GM18526 (cell line): ENCODE measurements around the gene SCAMP5.

ENCODE experiments used
- POLR2A ChIP-seq: IDR thresholded peaks from 3 replicates; pipeline ENCODE4 v1.6.1; 2011; ENCODE audit not compliant: insufficient read length; ENCODE audit errors: extremely low read depth

The SCAMP5 gene

DNA sequence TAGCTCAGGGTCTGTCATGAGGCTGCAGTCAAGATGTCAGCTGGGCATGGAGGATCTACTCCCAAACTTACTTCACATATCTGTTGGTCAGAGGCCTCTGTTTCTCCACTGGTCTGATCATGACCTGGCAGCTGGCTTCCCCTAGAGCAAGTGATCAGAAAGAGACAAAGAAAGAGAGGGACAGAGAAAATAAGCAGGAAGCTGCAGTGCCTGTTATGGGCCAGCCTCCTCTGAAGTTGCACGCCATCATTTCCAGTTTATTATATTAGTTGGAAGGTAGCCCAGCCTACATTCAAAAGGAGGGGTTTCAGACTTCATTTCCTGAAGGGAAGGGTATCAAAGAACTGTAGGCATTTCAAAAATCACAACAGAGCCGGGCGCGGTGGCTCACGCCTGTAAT, 33.7 kb upstream of the SCAMP5 start:
- no peak for TF ChIP-seq POLR2A

- TF ChIP-seq POLR2A: no peak
Measured at GRCh38 chr15:74962219-74962618, 33.1 kb upstream of the SCAMP5 start.

DNA sequence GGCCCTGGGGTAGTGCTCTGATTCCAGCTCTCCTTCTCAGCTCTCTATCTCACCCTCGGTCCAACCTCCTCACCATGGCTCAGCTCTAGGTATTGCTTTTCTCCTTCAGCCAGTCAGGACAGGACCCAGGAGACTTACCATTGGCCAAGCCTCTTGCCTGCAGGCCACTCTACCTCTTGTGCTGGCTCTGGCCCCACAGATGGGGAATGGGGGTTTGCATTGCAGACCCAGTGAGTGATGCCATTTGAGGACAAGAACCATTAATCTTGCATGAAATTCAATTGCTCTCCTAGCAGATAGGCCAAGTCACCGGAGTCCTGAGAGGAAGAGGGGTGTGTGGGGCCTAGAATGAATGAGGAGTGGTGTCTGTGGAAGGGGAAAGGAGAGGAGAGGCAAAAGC, 32.7 kb upstream of the SCAMP5 start:
- TF ChIP-seq POLR2A: no peak

- TF ChIP-seq POLR2A: no peak
Measured at GRCh38 chr15:74963213-74963612, 32.1 kb upstream of the SCAMP5 start.

GRCh38 chr15:74964794-74965193, 30.6 kb upstream of the SCAMP5 start:
- TF ChIP-seq POLR2A: no peak

GRCh38 chr15:74967670-74968069, 27.7 kb upstream of the SCAMP5 start:
- TF ChIP-seq POLR2A: no peak

- TF ChIP-seq POLR2A: no peak
Measured at GRCh38 chr15:74976159-74976558, 19.2 kb upstream of the SCAMP5 start.

DNA sequence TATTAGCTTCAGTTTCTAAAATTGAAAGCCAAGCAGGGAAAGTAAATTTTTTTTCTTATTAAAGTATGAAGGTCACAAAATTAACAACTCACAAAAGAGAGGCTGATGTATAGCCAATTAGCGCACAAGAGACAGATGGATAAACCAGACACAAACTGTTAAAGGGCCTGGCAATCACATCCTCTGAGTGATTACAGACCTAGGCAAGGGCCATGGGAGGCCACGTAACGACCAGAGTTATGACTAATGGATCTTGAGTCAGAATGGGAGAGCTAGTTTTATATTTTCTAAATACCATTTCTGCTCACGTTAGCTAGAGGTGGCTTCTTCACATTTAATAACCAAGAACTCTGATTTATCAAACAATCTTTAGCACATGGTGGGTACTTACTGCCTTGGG, 17.8 kb upstream of the SCAMP5 start:
- no peak for TF ChIP-seq POLR2A

DNA sequence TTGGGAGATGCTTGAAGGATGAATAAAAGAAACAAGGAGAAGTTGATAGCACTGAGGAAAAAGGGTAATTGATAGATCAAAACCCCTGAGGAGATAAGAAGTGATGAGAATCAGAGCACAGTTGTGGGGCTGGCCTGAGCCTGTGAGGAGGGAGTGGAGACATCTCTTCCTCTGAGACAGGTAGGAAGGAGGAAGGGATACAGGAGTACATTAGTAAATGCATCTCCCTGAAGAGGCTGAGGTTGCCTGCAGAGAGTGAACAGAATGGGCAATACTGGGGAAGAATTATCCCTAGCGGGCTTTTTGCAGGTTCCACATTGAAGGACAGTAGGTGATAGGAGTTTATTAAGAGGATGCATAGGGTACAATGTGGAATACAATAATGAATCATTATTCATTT, 17.3 kb upstream of the SCAMP5 start:
- no peak for TF ChIP-seq POLR2A

DNA sequence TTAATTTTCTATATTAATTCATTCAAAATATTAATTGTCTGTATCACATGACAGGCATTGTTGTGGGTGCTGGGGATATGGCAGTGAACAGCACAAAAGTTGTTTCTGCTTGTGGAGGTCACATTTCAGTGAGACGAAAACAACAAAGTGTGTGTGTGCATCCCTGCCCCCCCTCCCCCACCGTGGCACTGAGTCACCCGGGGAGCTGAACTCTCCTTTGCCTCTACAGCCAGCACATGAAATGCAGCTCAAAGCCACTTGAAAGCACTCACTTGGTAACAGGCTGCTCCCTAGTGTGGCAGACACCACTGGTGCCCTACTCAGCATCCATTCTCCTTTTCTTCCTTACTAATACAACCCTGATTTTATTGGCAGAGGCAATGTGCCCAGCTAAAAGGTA, 16.9 kb upstream of the SCAMP5 start:
- no peak for TF ChIP-seq POLR2A

- TF ChIP-seq POLR2A: no peak
Measured at GRCh38 chr15:74982183-74982582, 13.2 kb upstream of the SCAMP5 start.

DNA sequence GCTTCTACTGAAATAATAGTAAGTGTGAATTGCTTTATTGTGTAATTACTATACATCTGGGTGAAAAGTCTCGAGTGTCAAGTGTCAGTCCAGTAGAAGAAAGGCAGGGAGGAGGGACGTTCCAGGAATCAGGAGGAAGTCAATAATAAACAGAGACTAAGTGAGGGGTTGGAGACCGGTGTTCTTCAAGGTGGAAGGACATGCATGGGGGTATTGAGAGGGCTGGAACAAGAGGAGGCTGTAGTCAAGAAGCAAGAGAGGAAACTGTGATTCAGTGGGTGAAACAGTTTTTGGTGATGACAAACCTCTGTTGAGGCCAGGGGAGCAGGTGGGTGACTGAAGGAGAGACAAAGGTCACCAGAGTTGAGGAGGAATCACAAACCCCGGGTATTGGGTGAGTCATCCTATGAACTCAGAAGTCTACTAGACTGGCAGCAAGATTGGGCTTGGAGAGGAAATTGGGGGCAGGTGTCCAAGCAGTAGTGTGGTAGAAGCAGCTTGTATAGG, 11.6 kb upstream of the SCAMP5 start:
- no peak for TF ChIP-seq POLR2A

GRCh38 chr15:74988007-74988800, 7.2 kb upstream of the SCAMP5 start:
- TF ChIP-seq POLR2A: no peak

GRCh38 chr15:74989527-74989926, 5.8 kb upstream of the SCAMP5 start:
- no peak for TF ChIP-seq POLR2A

DNA sequence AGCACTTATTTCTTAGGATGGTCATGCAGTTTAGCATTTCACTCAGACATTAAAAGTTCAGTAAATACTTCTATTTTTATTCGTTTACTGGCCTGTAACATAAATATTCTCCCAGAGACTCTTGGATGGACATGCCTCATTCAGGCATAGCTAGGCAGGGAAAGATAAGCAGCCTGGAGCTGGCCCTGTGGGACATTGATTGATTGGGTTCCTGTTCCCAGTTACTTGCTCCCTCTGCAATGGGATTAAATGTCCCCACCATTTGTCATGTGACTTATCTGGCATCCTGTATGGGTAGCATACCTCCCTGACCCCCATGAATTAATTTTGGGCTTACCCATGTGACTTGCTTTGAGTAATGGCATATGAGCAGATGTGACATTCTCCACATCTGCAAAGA, 2.7 kb upstream of the SCAMP5 start:
- TF ChIP-seq POLR2A: no peak

DNA sequence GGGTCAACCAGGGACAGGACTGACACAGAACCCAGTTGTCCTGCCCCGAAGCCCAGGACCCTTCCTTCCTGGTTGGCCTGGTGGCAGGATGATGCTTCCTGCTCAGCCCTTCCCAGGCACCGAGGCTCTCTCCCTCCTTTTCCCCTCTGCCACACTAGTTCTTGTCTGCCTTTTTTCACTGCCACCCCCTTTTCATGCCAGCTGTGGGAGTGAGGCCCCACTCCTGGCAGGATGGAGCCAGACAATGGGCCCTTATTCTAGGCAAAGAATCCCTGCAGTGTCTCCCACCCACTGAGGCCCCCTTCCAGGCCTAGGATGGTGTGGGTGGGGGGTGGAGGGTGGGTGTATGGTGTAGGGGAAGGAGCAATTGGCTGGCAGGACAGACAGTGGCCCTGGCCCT, 1.1 kb upstream of the SCAMP5 start:
- TF ChIP-seq POLR2A: no peak

GRCh38 chr15:74994685-74995084, 678 bp upstream of the SCAMP5 start:
- no peak for TF ChIP-seq POLR2A
